Measurements from ENCODE around the gene NIP7. TPM values are rescaled to one million over a fixed set of nuclear protein-coding genes. Genes with fewer than 3 reads are reported as not detected.

Gene NIP7
- total RNA-seq, 8 experiments from 2014 or later, result 10.2 to 44.6 (median 22.4) TPM

Other genes with a start within 250 kb of the NIP7 start
- 10 to 100 TPM in 3 of 8 experiments, 1 to 10 TPM in 5; 1.0 to 38.8 (median 2.5) TPM for gene HAS3, start 234.1 kb upstream of the NIP7 start, total RNA-seq
- gene CHTF8, start 207.2 kb upstream of the NIP7 start, total RNA-seq, result 100 to 1,000 TPM in 1 of 8 experiments, 10 to 100 TPM in 7; 29.4 to 111 (median 54.2) TPM
- 10 to 100 TPM; 13.3 to 71.5 (median 24.4) TPM for gene UTP4, start 207.1 kb upstream of the NIP7 start, total RNA-seq
- gene SNTB2, start 152.6 kb upstream of the NIP7 start, total RNA-seq, result 10 to 100 TPM in 3 of 8 experiments, 1 to 10 TPM in 5; 4.7 to 34.7 (median 9.2) TPM
- gene VPS4A, start 28.4 kb upstream of the NIP7 start, total RNA-seq, result 10 to 100 TPM; 28.3 to 51.8 (median 42.8) TPM
- 10 to 100 TPM in 1 of 8 experiments, 1 to 10 TPM in 7; 3.0 to 12.8 (median 5.8) TPM for gene PDF, start 9.2 kb upstream of the NIP7 start, total RNA-seq
- gene COG8, start 208 bp upstream of the NIP7 start, total RNA-seq, result 10 to 100 TPM; 20.8 to 46.9 (median 28.0) TPM
- 1 to 10 TPM in 3 of 8 experiments, under 1 TPM in 5; 0.33 to 3.8 (median 0.79) TPM for gene TMED6, start 12.0 kb downstream of the NIP7 start, total RNA-seq
- gene TERF2, start 46.2 kb downstream of the NIP7 start, total RNA-seq, result 10 to 100 TPM; 10.0 to 32.6 (median 20.5) TPM
- 100 to 1,000 TPM in 2 of 8 experiments, 10 to 100 TPM in 6; 26.4 to 139 (median 81.4) TPM for gene CYB5B, start 84.8 kb downstream of the NIP7 start, total RNA-seq
- gene NFAT5, start 226.2 kb downstream of the NIP7 start, total RNA-seq, result 10 to 100 TPM in 6 of 8 experiments, 1 to 10 TPM in 2; 8.1 to 68.6 (median 19.1) TPM

All from motor neuron (in vitro differentiated cells).